Activated CD8-positive, alpha-beta T cell treated with anti-CD3 and anti-CD28 coated beads, Interleukin-2, amount 10 ng/mL, durations not matched to agents 7 days and 5 days (primary cell): ENCODE data around the gene MAPK6. TPM values are rescaled to one million over a fixed set of nuclear protein-coding genes. Genes with fewer than 3 reads are reported as not detected.

Experiments
- ATAC-seq: fragments of 150-1000 bp; cut with Tn5 transposase; one replicate; pipeline ENCODE4 v1.10.0; 2021; ENCODE audit warnings: moderate library complexity
- CTCF ChIA-PET: fragments of 350-600 bp; sonication (Branson Sonifier 250); formaldehyde crosslinking; loops from one replicate; lab custom pipeline; 2021; ENCODE audit warnings: antibody characterized with exemption; lab: Charles Lee
- POLR2A ChIA-PET: fragments of 350-600 bp; sonication (Branson Sonifier 250); formaldehyde crosslinking; loops from one replicate; lab custom pipeline; 2021; ENCODE audit warnings: antibody characterized with exemption; lab: Charles Lee
- DNase-seq: peaks from one replicate; pipeline ENCODE4 v3.0.0-alpha.2; 2020
- H3K27ac Mint-ChIP-seq: one replicate; pipeline ENCODE4 v1.8.0; 2021; ENCODE audit warnings: mild to moderate bottlenecking, mixed read lengths
- H3K27me3 Mint-ChIP-seq: one replicate; pipeline ENCODE4 v1.8.0; 2021; ENCODE audit warnings: low read depth, mixed read lengths
- H3K36me3 Mint-ChIP-seq: one replicate; pipeline ENCODE4 v1.8.0; 2021; ENCODE audit warnings: low read depth, mixed read lengths
- H3K4me1 Mint-ChIP-seq: one replicate; pipeline ENCODE4 v1.8.0; 2021; ENCODE audit warnings: low read depth, mixed read lengths
- H3K4me3 Mint-ChIP-seq: one replicate; pipeline ENCODE4 v1.8.0; 2021; ENCODE audit warnings: mild to moderate bottlenecking, mixed read lengths
- H3K9me3 Mint-ChIP-seq: one replicate; pipeline ENCODE4 v1.8.0; 2022; ENCODE audit warnings: mixed read lengths; ENCODE audit not compliant: insufficient read depth
- total RNA-seq, 2 experiments: library from RNA; stranded (reverse); gene quantifications; one replicate each; pipeline ENCODE4 v1.2.3, GENCODE V29; 2021

MAPK6 gene
- 10 to 100 TPM; 26.5 to 31.8 TPM for total RNA-seq

DNA sequence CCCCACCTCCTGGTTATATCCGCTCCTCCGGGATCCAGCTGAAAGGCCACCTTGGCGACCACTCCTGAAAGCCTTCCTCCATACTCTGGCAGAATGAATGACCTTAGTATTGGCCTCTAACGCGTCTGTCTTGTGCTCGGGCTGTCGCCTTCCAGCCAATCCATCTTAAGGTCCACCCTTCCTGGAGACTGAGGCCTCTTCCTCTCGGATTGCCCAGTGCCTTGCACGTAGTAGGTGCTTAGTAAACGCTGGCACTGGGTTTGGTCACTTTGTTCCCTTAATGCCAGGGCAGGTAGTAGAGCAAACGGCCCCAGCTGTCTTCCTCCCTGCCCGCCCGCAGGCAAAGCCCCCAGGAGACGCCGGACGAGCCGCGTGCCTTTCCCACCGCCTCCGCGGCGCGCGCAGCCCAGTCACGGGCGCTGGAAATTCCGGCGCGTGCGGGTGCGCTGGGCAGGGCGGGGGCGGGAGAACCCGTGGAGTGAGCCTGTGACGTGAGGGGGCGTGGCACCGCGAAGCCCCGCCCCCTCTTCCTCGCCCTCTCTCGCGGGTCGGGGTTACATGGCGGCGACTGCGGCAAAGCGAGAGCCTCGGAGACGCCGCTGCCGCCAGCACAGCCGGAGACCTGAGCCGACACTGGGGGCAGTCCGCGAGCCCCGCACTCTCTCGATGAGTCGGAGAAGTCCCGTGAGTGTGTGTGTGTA lies at the start of gene MAPK6:
MAPK6 (plus strand) TSS at position 527 of the 701 bp plus-strand sequence. CDS start 27,242 bp downstream, outside the sequence.
- peak; percentile 94 for DNase-seq
- CTCF ChIA-PET = interaction anchor here (1.5 kb wide), 1 partner anchor 12 kb away, joined by 3 read pairs; no protein-coding TSS in a partner anchor
- H3K9me3 Mint-ChIP-seq = no peaks in the 10 kb centered on the region

DNA sequence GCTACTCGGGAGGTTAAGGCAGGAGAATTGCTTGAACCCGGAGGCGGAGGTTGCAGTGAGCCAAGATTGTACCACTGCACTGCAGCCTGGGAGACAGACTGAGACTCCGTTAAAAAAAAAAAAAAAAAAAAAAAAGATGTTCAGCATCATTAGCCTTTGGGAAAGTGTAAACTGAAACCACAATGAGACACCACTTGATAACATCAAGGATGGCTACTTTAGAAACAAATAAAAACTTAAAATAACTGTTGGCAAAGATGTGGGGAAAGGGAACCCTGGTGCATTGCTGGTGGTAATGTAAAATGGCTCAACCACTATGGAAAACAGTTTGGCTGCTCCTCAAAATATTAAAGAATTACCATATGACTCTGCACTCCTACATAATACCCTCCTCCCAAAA lies 49.3 kb upstream of the MAPK6 start:
- peaks cover 34% of the 10 kb centered on the region for H3K36me3 Mint-ChIP-seq
- H3K27me3 Mint-ChIP-seq = no peaks in the 10 kb centered on the region
- H3K4me1 Mint-ChIP-seq = peaks cover 31% of the 10 kb centered on the region
- H3K4me3 Mint-ChIP-seq = peak overlapping the region; percentile 88
- POLR2A ChIA-PET = no interaction called here
- CTCF ChIA-PET = interaction anchor here (1.5 kb wide), 2 partner anchors 196 to 257 kb away, joined by 3 to 5 read pairs; no protein-coding TSS in a partner anchor
- ATAC-seq (no peak), DNase-seq (no peak)
- no peak overlapping the region for H3K27ac Mint-ChIP-seq
- peaks cover 4% of the 10 kb centered on the region for H3K9me3 Mint-ChIP-seq

More for the DNA sequence above, at the start of gene MAPK6:
- POLR2A ChIA-PET = interaction anchor here (0.6 kb wide), 1 partner anchor 212 kb away, joined by 3 read pairs; no protein-coding TSS in a partner anchor
- ATAC-seq = peak; percentile 85
- Mint-ChIP-seq H3K27ac (peak within 1 kb of the TSS; percentile 99), H3K4me1 (peaks cover 41% of the 10 kb centered on the region), H3K4me3 (peak within 1 kb of the TSS; percentile 97), H3K36me3 (peaks cover 7% of the 10 kb centered on the region), H3K27me3 (peaks cover 4% of the 10 kb centered on the region)

DNA sequence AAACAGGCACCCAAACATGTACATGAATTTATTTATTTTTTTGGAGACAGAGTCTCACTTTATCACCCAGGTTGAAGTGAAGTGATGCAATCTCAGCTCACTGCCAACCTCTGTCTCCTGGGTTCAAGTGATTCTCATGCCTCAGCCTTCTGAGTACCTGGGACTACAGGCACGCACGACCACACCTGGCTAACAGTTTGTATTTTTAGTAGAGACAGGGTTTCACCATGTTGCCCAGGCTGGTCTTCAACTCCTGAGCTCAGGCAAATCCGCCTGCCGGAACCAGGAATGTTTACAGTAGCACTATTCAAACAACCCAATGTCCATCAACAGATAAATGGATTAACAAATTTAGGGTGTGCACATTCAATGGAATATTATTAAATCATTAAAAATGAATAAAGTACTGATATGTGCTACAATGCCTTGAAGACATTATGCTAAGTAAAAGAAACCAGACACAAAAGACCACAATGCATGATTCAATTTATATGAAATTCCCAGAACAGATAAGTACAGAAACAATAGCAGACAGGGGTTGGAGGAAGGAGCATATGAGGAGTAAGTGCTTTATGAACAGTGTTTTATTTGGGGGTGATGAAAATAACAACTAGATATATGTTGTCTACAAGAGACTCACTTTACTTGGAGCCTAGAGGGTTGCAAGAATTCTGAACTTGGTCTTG lies 48.7 kb upstream of the MAPK6 start:
- DNase-seq (no peak), ATAC-seq (no peak)
- ChIA-PET CTCF (interaction anchor here (1.2 to 3.5 kb wide), 9 partner anchors 11 to 256 kb away, joined by 3 to 22 read pairs (median 5); no protein-coding TSS in a partner anchor), POLR2A (interaction anchor here (0.8 to 2.7 kb wide), 5 partner anchors 11 to 468 kb away, joined by 3 to 29 read pairs (median 5); no protein-coding TSS in a partner anchor)
- H3K4me3 Mint-ChIP-seq = peak overlapping the region; percentile 88
- H3K27ac Mint-ChIP-seq = peak overlapping the region; percentile 89
- peaks cover 31% of the 10 kb centered on the region for H3K4me1 Mint-ChIP-seq
- peaks cover 29% of the 10 kb centered on the region for H3K36me3 Mint-ChIP-seq
- H3K9me3 Mint-ChIP-seq = peaks cover 4% of the 10 kb centered on the region
- no peaks in the 10 kb centered on the region for H3K27me3 Mint-ChIP-seq

DNA sequence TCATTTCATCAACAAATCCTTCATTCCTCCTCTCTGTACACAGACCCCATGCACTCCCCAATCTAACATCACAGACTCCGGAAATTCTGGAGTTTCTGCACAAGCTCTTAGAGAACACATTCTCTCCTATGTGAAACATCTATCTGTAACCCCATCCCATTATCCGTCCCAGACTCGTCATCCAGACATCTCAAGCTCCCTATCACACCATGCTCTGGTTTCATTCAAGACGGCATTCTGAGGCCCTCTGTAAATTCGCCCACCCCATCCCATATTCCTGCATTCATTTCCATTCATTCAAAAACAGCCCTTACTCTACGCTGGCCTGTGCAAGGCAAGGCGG lies 48.0 kb upstream of the MAPK6 start:
- H3K9me3 Mint-ChIP-seq = peaks cover 4% of the 10 kb centered on the region
- POLR2A ChIA-PET = interaction anchor here (0.6 to 2.7 kb wide), 23 partner anchors 9 to 469 kb away, joined by 3 to 29 read pairs (median 4); no protein-coding TSS in a partner anchor
- H3K36me3 Mint-ChIP-seq = peaks cover 22% of the 10 kb centered on the region

DNA sequence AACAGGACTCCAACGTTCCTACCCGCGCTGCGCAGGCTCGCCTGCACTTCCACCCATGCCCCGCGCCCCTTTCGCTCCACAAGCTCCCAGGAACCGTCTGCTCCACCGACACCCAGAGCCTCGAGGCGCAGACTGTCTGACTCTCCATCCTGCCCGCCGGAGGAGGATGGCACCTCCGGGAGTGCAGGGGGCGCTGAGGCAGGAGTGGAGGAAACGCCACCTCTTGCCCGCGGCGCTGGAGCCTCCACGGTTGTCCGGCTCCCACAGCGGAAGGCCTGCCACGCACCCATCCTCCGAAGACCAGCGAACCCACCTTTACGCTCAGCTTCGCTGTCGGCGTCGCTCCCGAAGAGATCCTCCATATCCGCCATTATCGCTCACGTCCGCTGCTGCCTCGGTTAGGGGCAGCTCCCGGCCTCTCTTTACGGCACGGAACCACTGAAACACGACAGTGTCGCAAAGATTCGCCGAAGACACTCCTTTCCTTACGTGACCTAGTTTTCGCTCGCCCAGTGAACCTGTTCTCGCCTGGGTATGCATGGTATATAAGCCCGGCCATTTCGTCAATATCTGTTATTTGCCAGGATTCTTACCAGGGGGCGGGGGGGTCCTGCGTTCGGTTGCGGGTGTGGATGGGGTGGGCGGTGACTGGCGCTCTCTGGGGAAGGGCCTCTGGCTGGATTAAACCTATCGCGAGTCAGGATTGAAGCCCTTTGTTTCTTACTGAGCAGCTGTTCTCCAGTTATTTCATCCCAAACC lies 47.5 kb upstream of the MAPK6 start, which contains the start of gene LEO1:
LEO1 (minus strand) TSS at position 404 of the 759 bp plus-strand sequence; CDS start at position 371, 33 bp downstream.
- DNase-seq (peak; percentile 95), ATAC-seq (peak; percentile 88)
- peak within 1 kb of the TSS; percentile 89 for H3K27ac Mint-ChIP-seq
- ChIA-PET POLR2A (interaction anchor here (0.6 to 2.7 kb wide), 25 partner anchors 9 to 290 kb away, joined by 3 to 29 read pairs (median 4); no protein-coding TSS in a partner anchor), CTCF (interaction anchor here (0.6 to 3.5 kb wide), 19 partner anchors 9 to 602 kb away, joined by 3 to 22 read pairs (median 4); no protein-coding TSS in a partner anchor)
- peak within 1 kb of the TSS; percentile 88 for H3K4me3 Mint-ChIP-seq
- peaks cover 23% of the 10 kb centered on the region for H3K4me1 Mint-ChIP-seq
- H3K27me3 Mint-ChIP-seq = no peaks in the 10 kb centered on the region
- H3K36me3 Mint-ChIP-seq = peaks cover 17% of the 10 kb centered on the region
- H3K9me3 Mint-ChIP-seq = peaks cover 4% of the 10 kb centered on the region

More for the DNA sequence above, 48.0 kb upstream of the MAPK6 start:
- CTCF ChIA-PET = interaction anchor here (0.6 to 3.5 kb wide), 16 partner anchors 9 to 603 kb away, joined by 3 to 22 read pairs (median 4); no protein-coding TSS in a partner anchor
- DNase-seq (no peak), ATAC-seq (peak; percentile 4)
- H3K27ac Mint-ChIP-seq = peak overlapping the region; percentile 89
- H3K4me1 Mint-ChIP-seq = peaks cover 26% of the 10 kb centered on the region
- H3K4me3 Mint-ChIP-seq = peak overlapping the region; percentile 88
- H3K27me3 Mint-ChIP-seq = no peaks in the 10 kb centered on the region

DNA sequence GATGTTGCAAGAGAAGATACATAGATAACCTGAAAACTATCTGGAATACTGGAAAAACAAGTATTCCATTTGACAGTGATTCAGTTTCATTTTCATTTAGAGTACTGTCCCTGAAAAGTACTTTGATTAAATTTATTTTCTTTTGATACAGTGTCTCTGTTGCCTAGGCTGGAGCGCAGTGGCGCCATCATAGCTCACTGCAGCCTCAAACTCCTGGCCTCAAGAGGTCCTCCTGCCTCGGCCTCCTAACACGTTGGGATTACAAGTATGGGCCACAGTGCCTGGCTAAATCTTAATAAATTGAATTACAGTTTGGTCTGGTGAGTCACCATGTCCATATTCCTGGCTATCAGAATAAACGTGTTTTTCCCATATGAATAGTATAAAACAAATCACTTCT lies 45.8 kb upstream of the MAPK6 start:
- ChIA-PET POLR2A (interaction anchor here (0.6 to 2.7 kb wide), 4 partner anchors 8 to 207 kb away, joined by 3 to 29 read pairs (median 12); no protein-coding TSS in a partner anchor), CTCF (interaction anchor here (1.8 to 3.5 kb wide), 3 partner anchors 8 to 252 kb away, joined by 8 to 22 read pairs (median 17); no protein-coding TSS in a partner anchor)
- Mint-ChIP-seq H3K27ac (no peak overlapping the region), H3K4me3 (no peak overlapping the region), H3K9me3 (no peaks in the 10 kb centered on the region), H3K36me3 (peaks cover 7% of the 10 kb centered on the region), H3K27me3 (no peaks in the 10 kb centered on the region), H3K4me1 (peaks cover 20% of the 10 kb centered on the region)
- DNase-seq (no peak), ATAC-seq (no peak)

DNA sequence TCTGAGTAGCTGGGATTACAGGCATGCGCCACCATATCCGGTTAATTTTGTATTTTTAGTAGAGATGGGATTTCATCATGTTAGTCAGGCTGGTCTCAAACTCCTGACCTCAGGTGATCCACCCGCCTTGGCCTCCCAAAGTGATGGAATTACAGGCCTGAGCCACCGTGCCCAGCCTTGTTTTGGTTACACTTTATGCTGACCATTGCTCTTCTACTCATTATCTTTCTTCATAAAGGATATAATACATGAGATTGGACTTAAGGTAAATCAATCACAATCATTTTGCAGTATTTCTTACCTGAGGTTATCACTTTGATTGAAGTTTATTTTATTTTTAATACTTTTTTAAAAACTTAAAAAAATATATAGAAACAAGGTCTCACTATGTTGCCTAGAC lies 45.2 kb upstream of the MAPK6 start:
- no peak overlapping the region for H3K27ac Mint-ChIP-seq
- ChIA-PET POLR2A (no interaction called here), CTCF (interaction anchor here (3.1 kb wide), 1 partner anchor 7 kb away, joined by 17 read pairs; no protein-coding TSS in a partner anchor)
- no peak overlapping the region for H3K4me3 Mint-ChIP-seq
- ATAC-seq (no peak), DNase-seq (no peak)
- H3K27me3 Mint-ChIP-seq = no peaks in the 10 kb centered on the region
- H3K9me3 Mint-ChIP-seq = no peaks in the 10 kb centered on the region
- H3K4me1 Mint-ChIP-seq = peaks cover 20% of the 10 kb centered on the region
- H3K36me3 Mint-ChIP-seq = peaks cover 7% of the 10 kb centered on the region

DNA sequence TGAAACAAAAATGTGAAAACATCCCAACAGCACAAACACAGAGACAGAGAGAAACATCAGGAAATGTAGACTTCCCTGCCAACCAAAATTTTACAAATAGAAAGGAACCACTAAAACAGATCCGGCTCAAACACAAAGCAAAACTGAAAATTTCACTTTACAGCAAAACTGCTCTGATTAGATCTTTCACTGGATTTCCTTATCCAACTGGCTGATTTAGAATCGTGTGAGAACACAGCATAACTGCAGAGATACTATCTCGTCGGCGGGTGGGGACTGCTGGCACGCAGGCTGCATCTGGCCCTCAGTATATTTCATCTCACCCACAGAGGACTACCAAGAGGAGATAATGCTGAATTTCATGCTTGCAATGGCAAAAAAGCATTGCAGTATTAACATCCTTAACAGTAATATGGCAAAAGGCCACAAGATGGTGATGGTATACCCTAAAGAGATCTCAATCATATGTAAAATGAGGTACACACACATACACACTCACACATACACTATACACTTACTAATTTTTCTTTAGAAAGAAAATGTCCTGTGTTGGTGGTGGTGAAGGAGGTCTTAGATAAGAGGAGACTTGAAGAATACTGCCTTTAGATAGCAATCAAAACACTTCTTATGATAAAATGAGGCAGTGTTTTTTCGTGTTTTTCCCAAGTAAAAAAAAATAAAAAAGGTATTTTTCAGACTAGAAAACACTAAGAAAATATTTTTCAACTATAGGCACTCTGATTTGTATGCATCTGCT lies 36.8 kb upstream of the MAPK6 start:
- peak; percentile 99 for ATAC-seq
- Mint-ChIP-seq H3K27ac (peak overlapping the region; percentile 89), H3K4me3 (peak overlapping the region; percentile 54), H3K27me3 (no peaks in the 10 kb centered on the region), H3K9me3 (no peaks in the 10 kb centered on the region), H3K36me3 (no peaks in the 10 kb centered on the region), H3K4me1 (peaks cover 16% of the 10 kb centered on the region)
- DNase-seq = peak; percentile 77
- ChIA-PET CTCF (interaction anchor here (0.8 to 3.5 kb wide), 13 partner anchors 10 to 245 kb away, joined by 3 to 40 read pairs (median 6); partner anchors contain the start of gene LEO1), POLR2A (interaction anchor here (0.7 to 2.5 kb wide), 5 partner anchors 10 to 198 kb away, joined by 3 to 29 read pairs (median 6); partner anchors contain the start of gene LEO1)

DNA sequence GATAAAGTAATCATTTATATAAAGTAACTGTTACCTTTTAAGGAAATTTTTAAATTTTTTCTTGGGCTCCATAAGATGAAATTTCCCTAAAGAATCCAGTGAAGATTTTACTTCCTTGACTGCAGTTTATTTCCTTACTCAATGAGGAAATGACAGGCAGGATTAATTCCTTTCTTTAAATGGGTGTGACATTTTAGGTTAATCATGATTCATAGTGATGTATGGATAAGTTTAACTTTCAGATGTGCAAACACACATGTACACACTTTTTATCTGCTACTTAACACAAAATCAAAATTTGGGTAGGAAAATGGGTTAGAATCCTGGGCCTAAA lies 36.3 kb upstream of the MAPK6 start:
- no peaks in the 10 kb centered on the region for H3K9me3 Mint-ChIP-seq
- H3K4me3 Mint-ChIP-seq = no peak overlapping the region
- DNase-seq (no peak), ATAC-seq (no peak)
- ChIA-PET CTCF (no interaction called here), POLR2A (no interaction called here)
- H3K27me3 Mint-ChIP-seq = no peaks in the 10 kb centered on the region
- H3K36me3 Mint-ChIP-seq = no peaks in the 10 kb centered on the region
- H3K4me1 Mint-ChIP-seq = peaks cover 16% of the 10 kb centered on the region
- H3K27ac Mint-ChIP-seq = no peak overlapping the region

DNA sequence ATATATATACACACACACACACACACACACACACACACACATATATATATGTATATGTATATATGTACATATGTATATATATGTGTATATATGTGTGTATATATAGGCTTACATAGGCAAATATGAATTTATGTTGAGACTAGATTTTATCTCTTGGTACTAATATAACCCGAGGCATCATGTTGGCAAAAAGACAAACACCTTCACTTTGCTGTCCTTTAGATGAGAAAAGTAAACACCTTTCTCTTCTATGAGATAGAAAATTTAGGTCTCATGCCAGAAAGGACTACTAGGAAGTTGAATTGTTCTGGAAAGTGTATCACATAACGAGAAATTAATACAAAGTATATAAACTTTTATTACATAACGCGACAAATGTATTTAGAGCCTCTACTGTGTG lies 27.9 kb upstream of the MAPK6 start:
- CTCF ChIA-PET = no interaction called here

More for the DNA sequence above, 27.9 kb upstream of the MAPK6 start:
- Mint-ChIP-seq H3K4me3 (no peak overlapping the region), H3K9me3 (no peaks in the 10 kb centered on the region), H3K27me3 (no peaks in the 10 kb centered on the region), H3K4me1 (no peaks in the 10 kb centered on the region), H3K36me3 (no peaks in the 10 kb centered on the region), H3K27ac (no peak overlapping the region)
- POLR2A ChIA-PET = no interaction called here
- ATAC-seq (no peak), DNase-seq (no peak)
